ENCODE results near the gene GNG7.
A peak's percentile ranks its signal among the peaks of the same experiment; 100 is the strongest.
"Not testable (repeated sequence)": the region's sequence is repeated elsewhere in the genome, so short reads cannot be mapped to it uniquely, and the experiment has no call there.

Gene GNG7

GRCh38 chr19:2540646-2541454 lies 161.6 kb downstream of the GNG7 start (continued):
- TF ChIP-seq ZNF8 (CRISPR knock-in tag; IDR thresholded peaks at IDR 0.05), result no peak
- peak; percentile 29; the same call in 1 of the 2 replicates for TF ChIP-seq ZFP3 (CRISPR knock-in tag; IDR thresholded peaks at IDR 0.05)
- no peak for TF ChIP-seq ZNF70 (CRISPR knock-in tag; IDR thresholded peaks at IDR 0.05)
- TF ChIP-seq ZC3H10 (CRISPR knock-in tag; IDR thresholded peaks at IDR 0.05), result no peak
- TF ChIP-seq RARB (CRISPR knock-in tag; IDR thresholded peaks at IDR 0.05), result no peak
- TF ChIP-seq TCF4 (CRISPR knock-in tag; IDR thresholded peaks at IDR 0.05; ENCODE audit: borderline replicate concordance), result no peak
- no peak for TF ChIP-seq ARNTL (CRISPR knock-in tag; IDR thresholded peaks at IDR 0.05; ENCODE audit: borderline replicate concordance, low read depth)
- TF ChIP-seq PPARA (CRISPR knock-in tag; IDR thresholded peaks at IDR 0.05; ENCODE audit: borderline replicate concordance), result no peak
- no peak for TF ChIP-seq TOX (CRISPR knock-in tag; IDR thresholded peaks at IDR 0.05; ENCODE audit: borderline replicate concordance)
- TF ChIP-seq, protein P1, sequence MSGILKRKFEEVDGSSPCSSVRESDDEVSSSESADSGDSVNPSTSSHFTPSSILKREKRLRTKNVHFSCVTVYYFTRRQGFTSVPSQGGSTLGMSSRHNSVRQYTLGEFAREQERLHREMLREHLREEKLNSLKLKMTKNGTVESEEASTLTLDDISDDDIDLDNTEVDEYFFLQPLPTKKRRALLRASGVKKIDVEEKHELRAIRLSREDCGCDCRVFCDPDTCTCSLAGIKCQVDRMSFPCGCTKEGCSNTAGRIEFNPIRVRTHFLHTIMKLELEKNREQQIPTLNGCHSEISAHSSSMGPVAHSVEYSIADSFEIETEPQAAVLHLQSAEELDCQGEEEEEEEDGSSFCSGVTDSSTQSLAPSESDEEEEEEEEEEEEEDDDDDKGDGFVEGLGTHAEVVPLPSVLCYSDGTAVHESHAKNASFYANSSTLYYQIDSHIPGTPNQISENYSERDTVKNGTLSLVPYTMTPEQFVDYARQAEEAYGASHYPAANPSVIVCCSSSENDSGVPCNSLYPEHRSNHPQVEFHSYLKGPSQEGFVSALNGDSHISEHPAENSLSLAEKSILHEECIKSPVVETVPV (CRISPR knock-in tag; IDR thresholded peaks at IDR 0.05), result no peak
- TF ChIP-seq ESRRG (CRISPR knock-in tag; IDR thresholded peaks at IDR 0.05), result no peak
- TF ChIP-seq, protein P2, sequence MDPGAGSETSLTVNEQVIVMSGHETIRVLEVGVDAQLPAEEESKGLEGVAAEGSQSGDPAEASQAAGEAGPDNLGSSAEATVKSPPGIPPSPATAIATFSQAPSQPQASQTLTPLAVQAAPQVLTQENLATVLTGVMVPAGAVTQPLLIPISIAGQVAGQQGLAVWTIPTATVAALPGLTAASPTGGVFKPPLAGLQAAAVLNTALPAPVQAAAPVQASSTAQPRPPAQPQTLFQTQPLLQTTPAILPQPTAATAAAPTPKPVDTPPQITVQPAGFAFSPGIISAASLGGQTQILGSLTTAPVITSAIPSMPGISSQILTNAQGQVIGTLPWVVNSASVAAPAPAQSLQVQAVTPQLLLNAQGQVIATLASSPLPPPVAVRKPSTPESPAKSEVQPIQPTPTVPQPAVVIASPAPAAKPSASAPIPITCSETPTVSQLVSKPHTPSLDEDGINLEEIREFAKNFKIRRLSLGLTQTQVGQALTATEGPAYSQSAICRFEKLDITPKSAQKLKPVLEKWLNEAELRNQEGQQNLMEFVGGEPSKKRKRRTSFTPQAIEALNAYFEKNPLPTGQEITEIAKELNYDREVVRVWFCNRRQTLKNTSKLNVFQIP (CRISPR knock-in tag; IDR thresholded peaks at IDR 0.05; ENCODE audit: borderline replicate concordance, low read depth), result no peak
- no peak for TF ChIP-seq ZFP30 (CRISPR knock-in tag; IDR thresholded peaks at IDR 0.05)
- TF ChIP-seq OSR1 (CRISPR knock-in tag; IDR thresholded peaks at IDR 0.05), result no peak
- TF ChIP-seq CREB5 (CRISPR knock-in tag; IDR thresholded peaks at IDR 0.05; ENCODE audit: low read depth), result peak; percentile 23; the same call in 1 of the 2 replicates
- TF ChIP-seq CSDC2 (CRISPR knock-in tag; IDR thresholded peaks at IDR 0.05), result 0 out of 2 replicates have a peak, but pooled peaks have one; percentile 35
- TF ChIP-seq BACH2 (CRISPR knock-in tag; IDR thresholded peaks at IDR 0.05; ENCODE audit: borderline replicate concordance), result no peak

DNA sequence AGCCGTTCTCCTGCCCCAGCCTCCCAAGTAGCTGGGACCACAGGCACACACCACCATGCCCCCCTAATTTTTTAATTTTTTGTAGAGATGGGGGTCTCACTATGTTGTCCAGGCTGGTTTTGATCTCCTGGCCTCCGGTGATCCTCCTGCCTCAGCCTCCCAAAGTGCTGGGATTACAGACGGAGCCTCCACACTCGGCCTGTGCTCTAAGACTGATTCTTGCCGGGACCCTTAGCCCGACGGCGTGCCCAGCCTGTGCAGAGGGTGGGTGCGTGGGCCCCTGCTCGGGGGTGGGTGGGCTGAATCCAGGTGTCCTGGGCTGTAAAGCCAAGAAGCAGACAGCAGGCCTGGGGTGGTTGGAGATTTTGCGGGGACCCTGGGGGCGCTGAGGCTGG lies 162.2 kb downstream of the GNG7 start:
- ATAC-seq, result no peak
- no peak for TF ChIP-seq ISL1 (CRISPR knock-in tag; IDR thresholded peaks at IDR 0.05)
- TF ChIP-seq, protein P1 (CRISPR knock-in tag; IDR thresholded peaks at IDR 0.05), result no peak

GRCh38 chr19:2538096-2538757 lies 164.3 kb downstream of the GNG7 start:
- ATAC-seq, result no peak
- TF ChIP-seq ZFP30 (CRISPR knock-in tag; IDR thresholded peaks at IDR 0.05) (no peak), CREB5 (CRISPR knock-in tag; IDR thresholded peaks at IDR 0.05; ENCODE audit: low read depth) (no peak), ZNF8 (CRISPR knock-in tag; IDR thresholded peaks at IDR 0.05) (no peak), TSHZ2 (CRISPR knock-in tag; IDR thresholded peaks at IDR 0.05) (no peak), RARB (CRISPR knock-in tag; IDR thresholded peaks at IDR 0.05) (no peak), OSR1 (CRISPR knock-in tag; IDR thresholded peaks at IDR 0.05) (no peak), ARNTL (CRISPR knock-in tag; IDR thresholded peaks at IDR 0.05; ENCODE audit: borderline replicate concordance, low read depth) (no peak), ZNF565 (CRISPR knock-in tag; conservative IDR thresholded peaks at IDR 0.05; ENCODE audit: low read depth) (no peak)

DNA sequence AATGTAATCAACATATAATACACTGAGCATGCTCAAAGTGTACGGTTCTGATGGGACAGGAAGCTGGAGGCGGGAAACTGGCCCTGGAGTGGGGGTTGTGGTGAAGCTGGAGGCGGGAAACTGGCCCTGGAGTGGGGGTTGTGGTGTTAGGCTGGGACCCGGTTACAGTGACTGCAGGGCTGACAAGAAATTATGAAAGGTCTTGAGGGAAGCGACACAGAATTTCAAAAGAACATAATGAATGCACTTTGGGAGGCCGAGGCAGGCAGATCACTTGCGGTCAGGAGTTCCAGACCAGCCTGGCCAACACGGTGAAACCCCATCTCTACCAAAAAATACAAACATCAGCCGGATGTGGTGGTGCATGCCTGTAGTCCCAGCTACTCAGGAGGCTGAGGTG lies 164.9 kb downstream of the GNG7 start:
- not testable (repeated sequence) for ATAC-seq
